A549 treated with Hydrocortisone at 1 μM for 4 hours (cell line): ENCODE results near the gene RAB28. TPM values are rescaled to one million over a fixed set of nuclear protein-coding genes. Genes with fewer than 3 reads are reported as not detected.

Experiments
- total RNA-seq: library from RNA; stranded (reverse); fragments of 200-300 nt; extraction: Qiagen RNA extraction; gene quantifications from 5 replicates; pipeline ENCODE4 v1.2.3, GENCODE V29; 2022

Gene RAB28
- 8.4 to 10.1 TPM (median 9.4 TPM) in 5 replicates for total RNA-seq

GRCh38 chr4:13484122-13484748 is at the start of gene RAB28:
TSS of gene RAB28 (minus strand) at chr4:13484340.

Other genes starting within 250 kb of the RAB28 start
- gene NKX3-2, start 60.2 kb upstream of the RAB28 start, total RNA-seq, result 0.07 to 0.14 TPM (median 0.12 TPM) in 5 replicates
- gene BOD1L1, start 143.4 kb upstream of the RAB28 start, total RNA-seq, result 11.3 to 19.7 TPM (median 14.8 TPM) in 5 replicates